Loucy (cell line): ENCODE data around the gene S1PR4.

Experiments
- H2AFZ ChIP-seq: fragments of 200-600 bp; sonication (generic); 2 replicates; pipeline ENCODE4 v1.6.0; 2016; ENCODE audit warnings: antibody characterized with exemption, mild to moderate bottlenecking, low read length, moderate library complexity
- H3F3A ChIP-seq: fragments of 200-600 bp; 2 replicates; pipeline ENCODE4 v1.6.0; 2016; ENCODE audit warnings: antibody characterized with exemption, low read depth, mild to moderate bottlenecking
- H3K27me3 ChIP-seq: fragments of 200-600 bp; sonication (generic); 2 replicates; pipeline ENCODE4 v1.6.1; 2014; ENCODE audit warnings: low read length, mild to moderate bottlenecking; ENCODE audit not compliant: insufficient read depth, poor library complexity, severe bottlenecking
- H3K36me3 ChIP-seq: fragments of 200-600 bp; sonication (generic); 2 replicates; pipeline ENCODE4 v1.6.1; 2016; ENCODE audit warnings: low read length; ENCODE audit not compliant: insufficient read depth
- H3K4me1 ChIP-seq: fragments of 200-600 bp; sonication (generic); 2 replicates; pipeline ENCODE4 v1.5.1; 2014; ENCODE audit warnings: low read length, mild to moderate bottlenecking; ENCODE audit not compliant: insufficient read depth, poor library complexity, severe bottlenecking
- H3K4me2 ChIP-seq: fragments of 200-600 bp; sonication (generic); 2 replicates; pipeline ENCODE4 v1.6.0; 2014; ENCODE audit warnings: antibody characterized with exemption, low read length, low read depth, mild to moderate bottlenecking; ENCODE audit not compliant: poor library complexity, severe bottlenecking
- H3K4me3 ChIP-seq: fragments of 200-600 bp; sonication (generic); 2 replicates; pipeline ENCODE4 v1.5.1; 2014; ENCODE audit warnings: low read length, mild to moderate bottlenecking, mixed read lengths; ENCODE audit not compliant: poor library complexity, severe bottlenecking
- H3K79me2 ChIP-seq: fragments of 200-600 bp; sonication (generic); 2 replicates; pipeline ENCODE4 v1.6.1; 2014; ENCODE audit warnings: low read length; ENCODE audit not compliant: insufficient read depth
- H3K9ac ChIP-seq: fragments of 200-600 bp; sonication (generic); 2 replicates; pipeline ENCODE4 v1.6.0; 2014; ENCODE audit warnings: mild to moderate bottlenecking, low read depth, low read length, moderate library complexity; ENCODE audit not compliant: poor library complexity, severe bottlenecking
- H3K9me2 ChIP-seq: fragments of 200-600 bp; sonication (generic); replicated peaks from 2 replicates; pipeline ENCODE4 v1.6.1; 2016; ENCODE audit warnings: low read depth, low read length, mixed read lengths
- H3K9me3 ChIP-seq: fragments of 200-600 bp; sonication (generic); 2 replicates; pipeline ENCODE4 v1.6.1; 2014; ENCODE audit warnings: mild to moderate bottlenecking, antibody characterized with exemption, low read length, low read depth; ENCODE audit not compliant: insufficient read depth
- H4K20me1 ChIP-seq: fragments of 200-600 bp; sonication (generic); 2 replicates; pipeline ENCODE4 v1.6.0; 2014; ENCODE audit warnings: antibody characterized with exemption, low read length, mild to moderate bottlenecking; ENCODE audit not compliant: insufficient read depth, poor library complexity, severe bottlenecking
- EZH2phosphoT487 ChIP-seq: fragments of 200-600 bp; IDR thresholded peaks from 2 replicates; pipeline ENCODE4 v1.6.1; 2018; ENCODE audit warnings: antibody characterized with exemption, mild to moderate bottlenecking, moderate library complexity, borderline replicate concordance
- TF ChIP-seq, protein P1 (sequence below): fragments of 200-600 bp; sonication (generic); conservative IDR thresholded peaks from 2 replicates; pipeline ENCODE4 v1.5.1; 2014; ENCODE audit warnings: mild to moderate bottlenecking, antibody characterized with exemption, low read length

The S1PR4 gene

DNA sequence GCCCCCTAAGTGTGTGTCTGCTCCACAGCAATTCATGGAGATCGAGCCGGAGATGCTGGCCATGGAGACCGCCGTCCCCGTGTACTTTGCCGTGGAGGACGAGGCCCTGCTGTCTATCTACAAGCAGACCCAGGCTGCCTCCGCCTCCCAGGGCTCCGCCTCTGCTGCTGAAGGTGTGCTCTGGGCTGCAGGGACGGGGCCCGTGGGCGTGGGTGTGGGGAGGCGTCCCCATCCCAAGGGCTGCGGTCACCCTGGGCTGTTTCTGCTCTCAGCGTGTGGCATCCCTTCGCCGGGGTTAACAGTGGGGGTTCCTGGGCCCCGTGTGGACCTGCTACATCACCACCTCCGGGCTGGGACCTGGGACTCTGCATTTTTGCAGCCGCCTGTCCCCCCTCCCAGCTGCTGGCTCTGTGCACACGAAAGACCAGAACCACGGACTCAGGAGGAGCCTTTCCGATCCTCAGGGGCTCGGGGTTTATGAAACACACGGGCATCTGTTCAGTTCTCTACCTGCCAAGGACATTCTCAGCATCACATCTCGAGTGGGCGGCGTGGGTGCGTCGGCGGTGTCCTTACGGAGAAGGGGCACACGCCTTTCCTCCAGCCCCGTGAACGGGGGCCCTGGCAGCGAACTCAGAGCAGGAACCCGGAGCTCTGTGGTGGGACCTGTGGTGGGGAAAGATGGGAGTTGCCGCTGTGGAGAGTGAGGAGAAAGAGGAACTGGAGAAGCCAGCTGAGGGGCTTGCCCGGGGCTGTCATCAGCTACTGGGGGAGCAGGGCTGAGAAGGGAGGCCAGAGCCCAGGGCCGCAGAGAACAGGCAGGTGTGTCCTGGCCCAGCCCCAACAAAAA, 14.9 kb downstream of the S1PR4 start:
- Histone ChIP-seq H3K4me1 (peaks cover 6% of the 10 kb centered on the region), H3K79me2 (peaks cover 33% of the 10 kb centered on the region), H3K4me2 (no peak overlapping the region)

DNA sequence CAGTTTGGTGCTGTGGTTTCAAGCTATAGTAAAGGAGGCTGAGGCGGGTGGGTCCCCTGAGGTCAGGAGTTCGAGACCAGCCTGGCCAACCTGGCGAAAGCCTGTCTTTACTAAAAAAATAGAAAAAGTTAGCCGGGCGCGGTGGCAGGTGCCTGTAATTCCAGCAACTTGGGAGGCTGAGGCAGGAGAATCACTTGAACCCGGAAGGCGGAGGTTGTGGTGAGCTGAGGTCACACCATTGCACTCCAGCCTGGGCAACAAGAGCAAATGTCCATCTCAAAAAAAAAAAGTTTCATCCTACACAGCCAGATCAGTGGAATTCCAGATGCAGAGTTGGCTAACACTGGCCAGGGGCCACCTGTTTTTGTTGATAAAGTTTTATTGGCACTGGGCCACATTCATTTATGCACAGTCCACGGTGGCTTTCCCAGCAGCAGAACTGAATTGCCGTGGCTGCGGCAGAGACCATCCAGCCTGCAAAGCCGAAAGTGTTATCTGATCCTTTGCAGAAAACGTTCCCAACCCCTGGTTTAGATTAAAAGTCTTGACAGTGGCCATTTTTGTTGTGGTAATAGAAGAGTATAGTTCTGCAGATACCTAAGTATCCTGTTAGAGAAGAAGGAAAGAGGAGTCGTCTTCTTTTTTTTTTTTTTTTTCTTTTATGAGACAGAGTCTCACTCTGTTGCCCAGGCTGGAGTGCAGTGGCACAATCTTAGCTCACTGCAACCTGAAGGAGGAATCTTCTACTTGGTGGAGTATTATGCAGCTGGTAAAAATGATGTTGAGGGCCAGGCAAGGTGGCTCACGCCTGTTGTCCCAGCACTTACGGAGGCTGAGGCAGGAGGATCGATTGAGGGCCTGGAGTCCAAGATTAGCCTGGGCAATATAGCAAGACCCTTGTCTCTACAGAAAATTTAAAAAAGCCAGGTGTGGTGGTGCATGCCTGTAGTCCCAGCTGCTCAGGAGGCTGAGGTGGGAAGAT, 15.8 kb downstream of the S1PR4 start:
- Histone ChIP-seq H3K4me2 (no peak overlapping the region), H3F3A (no peaks in the 10 kb centered on the region), H3K9ac (no peak overlapping the region), H3K4me3 (no peak overlapping the region), H3K9me2 (no peaks in the 10 kb centered on the region), H3K27me3 (no peaks in the 10 kb centered on the region), H3K9me3 (no peaks in the 10 kb centered on the region), H2AFZ (no peak overlapping the region), H3K4me1 (no peaks in the 10 kb centered on the region), H3K36me3 (peaks cover 3% of the 10 kb centered on the region; the same call in 1 of the 2 replicates), H3K79me2 (peaks cover 24% of the 10 kb centered on the region; the same call in 1 of the 2 replicates), H4K20me1 (peaks cover 4% of the 10 kb centered on the region)
- no peak for TF ChIP-seq EZH2phosphoT487
- TF ChIP-seq, protein P1, sequence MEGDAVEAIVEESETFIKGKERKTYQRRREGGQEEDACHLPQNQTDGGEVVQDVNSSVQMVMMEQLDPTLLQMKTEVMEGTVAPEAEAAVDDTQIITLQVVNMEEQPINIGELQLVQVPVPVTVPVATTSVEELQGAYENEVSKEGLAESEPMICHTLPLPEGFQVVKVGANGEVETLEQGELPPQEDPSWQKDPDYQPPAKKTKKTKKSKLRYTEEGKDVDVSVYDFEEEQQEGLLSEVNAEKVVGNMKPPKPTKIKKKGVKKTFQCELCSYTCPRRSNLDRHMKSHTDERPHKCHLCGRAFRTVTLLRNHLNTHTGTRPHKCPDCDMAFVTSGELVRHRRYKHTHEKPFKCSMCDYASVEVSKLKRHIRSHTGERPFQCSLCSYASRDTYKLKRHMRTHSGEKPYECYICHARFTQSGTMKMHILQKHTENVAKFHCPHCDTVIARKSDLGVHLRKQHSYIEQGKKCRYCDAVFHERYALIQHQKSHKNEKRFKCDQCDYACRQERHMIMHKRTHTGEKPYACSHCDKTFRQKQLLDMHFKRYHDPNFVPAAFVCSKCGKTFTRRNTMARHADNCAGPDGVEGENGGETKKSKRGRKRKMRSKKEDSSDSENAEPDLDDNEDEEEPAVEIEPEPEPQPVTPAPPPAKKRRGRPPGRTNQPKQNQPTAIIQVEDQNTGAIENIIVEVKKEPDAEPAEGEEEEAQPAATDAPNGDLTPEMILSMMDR = no peak

More for the DNA sequence above, 14.9 kb downstream of the S1PR4 start:
- Histone ChIP-seq H3F3A (no peaks in the 10 kb centered on the region), H3K4me3 (no peak overlapping the region), H2AFZ (no peak overlapping the region), H3K9ac (no peak overlapping the region), H3K27me3 (no peaks in the 10 kb centered on the region), H4K20me1 (peaks cover 5% of the 10 kb centered on the region), H3K9me3 (no peaks in the 10 kb centered on the region), H3K9me2 (no peaks in the 10 kb centered on the region), H3K36me3 (peaks cover 3% of the 10 kb centered on the region; the same call in 1 of the 2 replicates)
- no peak for TF ChIP-seq EZH2phosphoT487
- TF ChIP-seq, protein P1 = no peak

DNA sequence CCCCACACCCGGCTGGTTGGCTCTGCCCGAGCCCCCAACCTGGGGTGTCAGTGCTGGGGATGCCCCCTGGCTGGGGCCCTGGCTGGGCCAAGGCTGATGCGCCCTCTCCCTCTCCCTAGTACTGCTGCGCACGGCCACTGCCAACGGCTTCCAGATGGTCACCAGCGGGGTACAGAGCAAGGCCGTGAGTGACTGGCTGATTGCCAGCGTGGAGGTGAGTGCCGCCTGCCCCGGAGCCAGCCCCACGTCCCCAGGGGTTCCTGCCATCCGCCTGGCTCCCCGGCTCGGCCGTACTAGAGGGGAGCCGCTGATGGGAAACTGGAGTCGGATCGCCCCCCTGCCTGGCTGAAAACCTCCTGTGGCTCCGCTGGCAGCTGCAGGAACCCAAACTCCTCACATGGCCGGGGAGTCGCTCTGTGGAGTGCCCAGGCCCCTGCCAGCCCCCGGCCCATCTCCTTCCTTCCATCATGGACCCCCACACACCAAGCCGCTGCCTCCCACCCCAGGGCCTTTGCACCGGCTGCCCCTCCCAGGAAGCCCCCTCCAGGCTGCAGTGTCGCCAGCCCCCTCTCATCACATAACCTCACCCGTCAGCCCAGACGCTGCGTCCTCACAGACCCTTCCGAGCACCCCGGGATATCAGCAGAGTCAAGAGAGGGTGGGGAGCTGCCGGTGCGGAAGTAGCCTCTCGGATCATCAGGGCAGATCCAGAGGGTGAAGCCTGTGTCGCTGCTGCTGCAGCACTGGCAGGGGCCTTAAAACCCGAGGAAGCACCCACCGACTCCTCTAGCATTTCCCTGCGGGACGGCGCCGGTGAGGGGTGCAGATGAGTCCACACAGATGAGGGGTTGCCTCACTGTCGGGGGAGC, 17.7 kb downstream of the S1PR4 start:
- Histone ChIP-seq H3K9ac (no peak overlapping the region), H3K27me3 (no peaks in the 10 kb centered on the region), H3F3A (no peaks in the 10 kb centered on the region), H3K79me2 (peaks cover 5% of the 10 kb centered on the region; the same call in 1 of the 2 replicates), H3K9me3 (no peaks in the 10 kb centered on the region), H2AFZ (no peak overlapping the region), H3K36me3 (peaks cover 3% of the 10 kb centered on the region; the same call in 1 of the 2 replicates), H3K9me2 (no peaks in the 10 kb centered on the region), H3K4me1 (no peaks in the 10 kb centered on the region), H4K20me1 (no peaks in the 10 kb centered on the region), H3K4me3 (no peak overlapping the region), H3K4me2 (no peak overlapping the region)
- TF ChIP-seq, protein P1 = no peak
- TF ChIP-seq EZH2phosphoT487 = no peak
